ENCODE measurements around the gene MACROD2. TPM values are rescaled to one million over a fixed set of nuclear protein-coding genes. Genes with fewer than 3 reads are reported as not detected.

Gene MACROD2
- total RNA-seq, 1 experiment from 2014 or later: 1.6 TPM

DNA sequence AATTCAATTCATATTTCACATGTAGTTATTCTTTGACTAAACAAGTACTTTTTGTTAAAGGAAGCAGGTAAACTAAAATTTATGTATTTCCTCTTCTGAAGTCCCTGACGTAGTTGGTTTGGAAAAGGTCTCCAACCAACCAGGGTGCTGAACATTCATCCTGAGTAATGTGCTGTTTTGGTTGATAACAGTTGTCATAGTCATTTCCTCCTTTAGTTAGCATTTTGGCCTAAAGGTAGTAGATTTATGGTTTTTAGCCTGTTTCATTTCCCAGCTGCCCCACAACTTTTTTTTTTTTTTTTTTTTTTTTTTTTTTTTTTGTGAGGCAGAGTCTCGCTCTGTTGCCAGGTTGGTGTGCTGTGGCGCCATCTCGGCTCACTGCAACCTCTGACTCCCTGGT, 724.9 kb downstream of the MACROD2 start:
- peaks cover 26 to 27% of the 10 kb centered on the region in 2 experiments for H3K4me1 Mint-ChIP-seq
- Histone ChIP-seq H3K4me1 (ENCODE audit: insufficient read depth, low read length) (no peaks in the 10 kb centered on the region; the same call in 1 of the 2 replicates), H3K4ac (ENCODE audit: low read depth, low read length) (no peak overlapping the region), H2AK5ac (ENCODE audit: insufficient read length, low read length) (no peak overlapping the region), H3K4me2 (ENCODE audit: insufficient read depth, insufficient read length, low read length) (no peak overlapping the region), H4K91ac (ENCODE audit: insufficient read length, low read depth, low read length) (no peak overlapping the region), H4K8ac (replicated peaks; ENCODE audit: insufficient read length, low read depth, low read length) (no peak overlapping the region), H3K27ac (ENCODE audit: insufficient read length, low read depth, low read length) (no peak overlapping the region), H4K20me1 (ENCODE audit: control insufficient read depth, insufficient read depth, insufficient read length) (no peaks in the 10 kb centered on the region), H3K14ac (ENCODE audit: insufficient read depth, low read length) (no peak overlapping the region), H2AFZ (ENCODE audit: low read length) (no peak overlapping the region), H2BK15ac (ENCODE audit: low read depth, low read length) (no peak overlapping the region), H3K79me2 (ENCODE audit: insufficient read depth, low read length) (no peaks in the 10 kb centered on the region), H3T11ph (ENCODE audit: low read length) (no peak overlapping the region), H2BK120ac (ENCODE audit: low read depth, low read length, poor library complexity, severe bottlenecking) (no peak overlapping the region), H3K23me2 (ENCODE audit: insufficient read length, low read depth, low read length, poor library complexity, severe bottlenecking) (no peaks in the 10 kb centered on the region), H2BK20ac (ENCODE audit: low read depth, low read length, poor library complexity, severe bottlenecking) (no peak overlapping the region), H3K56ac (ENCODE audit: insufficient read length, low read depth, low read length) (no peak overlapping the region), H3K79me1 (ENCODE audit: insufficient read depth, low read depth, low read length, poor library complexity, severe bottlenecking) (no peaks in the 10 kb centered on the region), H3K27me3 (ENCODE audit: insufficient read depth, low read length) (no peaks in the 10 kb centered on the region), H3K9ac (ENCODE audit: extremely low read depth, insufficient read length, low read length) (no peak overlapping the region), H4K5ac (ENCODE audit: insufficient read length, low read depth, low read length) (no peak overlapping the region), H2BK12ac (ENCODE audit: insufficient read length, low read depth, low read length) (no peak overlapping the region), H3K18ac (ENCODE audit: insufficient read length, low read depth, low read length) (no peak overlapping the region), H3K9me3 (ENCODE audit: control insufficient read depth, low read depth, low read length) (no peaks in the 10 kb centered on the region), H3K23ac (ENCODE audit: insufficient read length, low read depth, low read length) (no peak overlapping the region), H2BK5ac (ENCODE audit: insufficient read length, low read length) (no peak overlapping the region)
- H3K36me3 Mint-ChIP-seq (ENCODE audit: insufficient read depth in 1 of 3, low read depth in 3 of 3): no peaks in the 10 kb centered on the region
- no peak overlapping the region for H3K4me3 Mint-ChIP-seq
- no CpG with 5 or more reads among the region's 4 CpGs for WGBS (ENCODE audit: extremely low coverage, insufficient read length, low lambda C conversion rate)
- no peaks in the 10 kb centered on the region; the same call in 1 of the 2 replicates for H3K27me3 Mint-ChIP-seq (ENCODE audit: low read depth)
- H3K9me3 Mint-ChIP-seq: no peaks in the 10 kb centered on the region
- DNase-seq: no peak
- H3K27ac Mint-ChIP-seq: no peak overlapping the region
- TF ChIP-seq, protein P1, sequence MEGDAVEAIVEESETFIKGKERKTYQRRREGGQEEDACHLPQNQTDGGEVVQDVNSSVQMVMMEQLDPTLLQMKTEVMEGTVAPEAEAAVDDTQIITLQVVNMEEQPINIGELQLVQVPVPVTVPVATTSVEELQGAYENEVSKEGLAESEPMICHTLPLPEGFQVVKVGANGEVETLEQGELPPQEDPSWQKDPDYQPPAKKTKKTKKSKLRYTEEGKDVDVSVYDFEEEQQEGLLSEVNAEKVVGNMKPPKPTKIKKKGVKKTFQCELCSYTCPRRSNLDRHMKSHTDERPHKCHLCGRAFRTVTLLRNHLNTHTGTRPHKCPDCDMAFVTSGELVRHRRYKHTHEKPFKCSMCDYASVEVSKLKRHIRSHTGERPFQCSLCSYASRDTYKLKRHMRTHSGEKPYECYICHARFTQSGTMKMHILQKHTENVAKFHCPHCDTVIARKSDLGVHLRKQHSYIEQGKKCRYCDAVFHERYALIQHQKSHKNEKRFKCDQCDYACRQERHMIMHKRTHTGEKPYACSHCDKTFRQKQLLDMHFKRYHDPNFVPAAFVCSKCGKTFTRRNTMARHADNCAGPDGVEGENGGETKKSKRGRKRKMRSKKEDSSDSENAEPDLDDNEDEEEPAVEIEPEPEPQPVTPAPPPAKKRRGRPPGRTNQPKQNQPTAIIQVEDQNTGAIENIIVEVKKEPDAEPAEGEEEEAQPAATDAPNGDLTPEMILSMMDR (conservative IDR thresholded peaks at IDR 0.05): no peak

Measured in H9 (cell line).